ENCODE measurements around the gene ZBP1.

ZBP1 gene

GRCh38 chr20:57595041-57596030, 24.9 kb downstream of the ZBP1 start:
- no peak for TF ChIP-seq CTCF (conservative IDR thresholded peaks at IDR 0.05; ENCODE audit: low read depth, low read length)
- DNase-seq (ENCODE audit: low read depth) = no peak
- H3K4me3 ChIP-seq (ENCODE audit: low read length) = no peak overlapping the region

- no peak overlapping the region for H3K4me3 ChIP-seq (ENCODE audit: low read length)
- peak; percentile 81 for TF ChIP-seq CTCF (conservative IDR thresholded peaks at IDR 0.05; ENCODE audit: low read depth, low read length)
- DNase-seq (ENCODE audit: low read depth) = no peak
These were observed 25.9 kb downstream of the ZBP1 start for GRCh38 chr20:57594092-57594951.

- TF ChIP-seq CTCF (conservative IDR thresholded peaks at IDR 0.05; ENCODE audit: low read depth, low read length) = no peak
- no peak overlapping the region for H3K4me3 ChIP-seq (ENCODE audit: low read length)
- no peak for DNase-seq (ENCODE audit: low read depth)
These were observed 26.9 kb downstream of the ZBP1 start for GRCh38 chr20:57593134-57593886.

- TF ChIP-seq CTCF (conservative IDR thresholded peaks at IDR 0.05; ENCODE audit: low read depth, low read length) = no peak
- no peak overlapping the region for H3K4me3 ChIP-seq (ENCODE audit: low read length)
- no peak for DNase-seq (ENCODE audit: low read depth)
These were observed 27.7 kb downstream of the ZBP1 start for GRCh38 chr20:57592263-57593092.

GRCh38 chr20:57591289-57592229, 28.7 kb downstream of the ZBP1 start:
- TF ChIP-seq CTCF (conservative IDR thresholded peaks at IDR 0.05; ENCODE audit: low read depth, low read length) = no peak

More at GRCh38 chr20:57591289-57592229, 28.7 kb downstream of the ZBP1 start:
- no peak for DNase-seq (ENCODE audit: low read depth)
- H3K4me3 ChIP-seq (ENCODE audit: low read length) = no peak overlapping the region

All from retinal pigment epithelial cell (primary cell).